DND-41 (cell line): ENCODE measurements around the gene PRIM2.
"Not testable (repeated sequence)": the region's sequence is repeated elsewhere in the genome, so short reads cannot be mapped to it uniquely, and the experiment has no call there.

Source experiments
- EZH2 ChIP-seq: IDR thresholded peaks from 3 replicates; pipeline ENCODE4 v1.6.1; 2012; ENCODE audit warnings: borderline replicate concordance, low read depth, mild to moderate bottlenecking, moderate library complexity, low read length, inconsistent platforms; ENCODE audit not compliant: severe bottlenecking
- TF ChIP-seq, protein P1 (sequence below): IDR thresholded peaks from 2 replicates; pipeline ENCODE4 v1.5.1; 2012; ENCODE audit warnings: borderline replicate concordance, low read length, moderate library complexity, mild to moderate bottlenecking; ENCODE audit not compliant: poor library complexity, severe bottlenecking; ENCODE audit errors: extremely low read depth

GRCh38 chr6:57515845-57516244, 198.4 kb downstream of the PRIM2 start:
- TF ChIP-seq EZH2: not testable (repeated sequence)
- TF ChIP-seq, protein P1, sequence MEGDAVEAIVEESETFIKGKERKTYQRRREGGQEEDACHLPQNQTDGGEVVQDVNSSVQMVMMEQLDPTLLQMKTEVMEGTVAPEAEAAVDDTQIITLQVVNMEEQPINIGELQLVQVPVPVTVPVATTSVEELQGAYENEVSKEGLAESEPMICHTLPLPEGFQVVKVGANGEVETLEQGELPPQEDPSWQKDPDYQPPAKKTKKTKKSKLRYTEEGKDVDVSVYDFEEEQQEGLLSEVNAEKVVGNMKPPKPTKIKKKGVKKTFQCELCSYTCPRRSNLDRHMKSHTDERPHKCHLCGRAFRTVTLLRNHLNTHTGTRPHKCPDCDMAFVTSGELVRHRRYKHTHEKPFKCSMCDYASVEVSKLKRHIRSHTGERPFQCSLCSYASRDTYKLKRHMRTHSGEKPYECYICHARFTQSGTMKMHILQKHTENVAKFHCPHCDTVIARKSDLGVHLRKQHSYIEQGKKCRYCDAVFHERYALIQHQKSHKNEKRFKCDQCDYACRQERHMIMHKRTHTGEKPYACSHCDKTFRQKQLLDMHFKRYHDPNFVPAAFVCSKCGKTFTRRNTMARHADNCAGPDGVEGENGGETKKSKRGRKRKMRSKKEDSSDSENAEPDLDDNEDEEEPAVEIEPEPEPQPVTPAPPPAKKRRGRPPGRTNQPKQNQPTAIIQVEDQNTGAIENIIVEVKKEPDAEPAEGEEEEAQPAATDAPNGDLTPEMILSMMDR: not testable (repeated sequence)
